Thoracic aorta (tissue), 2 donors: ENCODE data around the gene PRRT3. TPM values are rescaled to one million over a fixed set of nuclear protein-coding genes. Genes with fewer than 3 reads are reported as not detected.

Experiments
- ATAC-seq: fragments of 150-250 bp; one replicate; pipeline ENCODE4 v1.8.0; 2017; ENCODE audit warnings: low read depth; ENCODE audit not compliant: insufficient number of reproducible peaks, low FRiP score
- DNase-seq: peaks from one replicate; pipeline ENCODE4 v3.0.0-alpha.2; 2020; ENCODE audit warnings: low spot score
- H3K27ac ChIP-seq, 2 donors: fragments of 200-600 bp; sonication (generic); 1 replicate in 1 of 2; 2 replicates in 1 of 2; pipeline ENCODE4 v1.5.1; 2016; ENCODE audit warnings: mild to moderate bottlenecking in 2 of 2, moderate library complexity in 2 of 2
- H3K27me3 ChIP-seq: fragments of 200-600 bp; sonication (generic); replicated peaks from 2 replicates; pipeline ENCODE4 v1.6.0; 2016; ENCODE audit warnings: mild to moderate bottlenecking; ENCODE audit not compliant: insufficient read depth
- H3K36me3 ChIP-seq: fragments of 200-600 bp; sonication (generic); one replicate; pipeline ENCODE4 v1.5.1; 2016
- H3K4me1 ChIP-seq, 2 donors: fragments of 200-600 bp; sonication (generic); 1 replicate in 1 of 2; 2 replicates in 1 of 2; pipeline versions ENCODE4 v1.5.1 to v1.6.0; 2016; ENCODE audit warnings: low read depth in 2 of 2, mild to moderate bottlenecking in 1 of 2; ENCODE audit not compliant: control insufficient read depth in 1 of 2
- H3K4me3 ChIP-seq: fragments of 200-600 bp; sonication (generic); 2 replicates; pipeline ENCODE4 v1.5.1; 2016; ENCODE audit warnings: mild to moderate bottlenecking
- H3K9me3 ChIP-seq: fragments of 200-600 bp; sonication (generic); 2 replicates; pipeline ENCODE4 v1.5.1; 2016
- CTCF ChIP-seq: fragments of 200-600 bp; sonication (generic); IDR thresholded peaks from one replicate; pipeline ENCODE4 v1.5.1; 2019; ENCODE audit warnings: antibody characterized with exemption
- total RNA-seq, 2 donors: library from RNA; depleted of rRNA; stranded (reverse); fragments of >200 nt; gene quantifications; one replicate each; pipeline versions ENCODE4 v1.1.0 to v1.2.3, GENCODE V29; 2016

PRRT3 gene
- total RNA-seq, 2 donors from 2014 or later: 3.3 to 5.8 TPM

DNA sequence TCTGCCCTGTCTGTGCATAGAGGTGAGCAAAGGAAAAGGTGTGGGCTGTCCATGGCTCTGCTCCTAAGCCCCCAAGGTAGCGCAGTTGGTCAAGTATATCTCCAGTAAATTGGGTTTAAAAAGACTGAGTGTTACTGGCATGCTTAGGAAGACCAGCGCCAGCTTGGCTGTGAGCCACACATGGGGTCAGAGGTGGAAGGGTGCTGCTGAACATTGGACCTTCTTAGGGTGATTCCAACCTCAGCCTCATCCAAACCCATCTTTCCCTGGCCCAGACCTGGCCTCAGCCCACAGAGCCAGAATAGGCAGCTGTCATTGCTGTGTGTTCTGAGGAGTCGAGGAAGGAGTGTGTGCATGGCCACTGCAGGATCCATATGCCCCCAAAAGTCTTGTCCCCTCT lies 43.9 kb downstream of the PRRT3 start:
- TF ChIP-seq CTCF: no peak
- Histone ChIP-seq H3K36me3 (no peaks in the 10 kb centered on the region), H3K27ac (no peak overlapping the region), H3K4me3 (no peak overlapping the region), H3K27me3 (no peaks in the 10 kb centered on the region), H3K4me1 (peaks cover 0 to 7% of the 10 kb centered on the region in 2 donors), H3K9me3 (no peaks in the 10 kb centered on the region)
- ATAC-seq (no peak), DNase-seq (no peak)

GRCh38 chr3:9906480-9906879 lies 45.7 kb downstream of the PRRT3 start:
- no peaks in the 10 kb centered on the region for H3K9me3 ChIP-seq
- no peak overlapping the region for H3K27ac ChIP-seq
- H3K4me1 ChIP-seq: peaks cover 0 to 21% of the 10 kb centered on the region in 2 donors
- H3K4me3 ChIP-seq: no peak overlapping the region
- H3K27me3 ChIP-seq: no peaks in the 10 kb centered on the region
- no peak for TF ChIP-seq CTCF
- no peak for DNase-seq
- no peak for ATAC-seq
- no peaks in the 10 kb centered on the region for H3K36me3 ChIP-seq

DNA sequence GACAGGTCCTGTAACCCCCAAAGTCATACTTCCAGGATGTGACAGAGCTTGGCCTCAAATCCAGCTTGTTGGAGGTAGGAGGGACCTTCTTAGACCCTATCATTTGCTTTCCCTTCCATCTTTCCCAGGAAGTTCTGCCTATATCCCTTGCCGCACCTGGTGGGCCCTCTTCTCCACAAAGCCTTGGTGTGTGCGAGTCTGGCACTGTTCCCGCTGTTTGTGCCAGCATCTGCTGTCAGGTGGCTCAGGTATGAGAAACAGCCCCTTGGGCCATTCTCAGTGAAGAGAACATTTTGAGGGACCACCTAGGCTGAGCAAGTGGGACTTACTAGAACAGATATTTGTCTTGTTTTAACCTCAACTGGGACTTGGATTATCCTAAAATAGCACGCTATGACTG lies 48.3 kb downstream of the PRRT3 start:
- ATAC-seq (no peak), DNase-seq (no peak)
- Histone ChIP-seq H3K36me3 (no peaks in the 10 kb centered on the region), H3K9me3 (no peaks in the 10 kb centered on the region), H3K4me1 (peaks cover 0 to 21% of the 10 kb centered on the region in 2 donors), H3K27me3 (no peaks in the 10 kb centered on the region), H3K27ac (peak overlapping the region in 1 of 2 donors; percentile 76), H3K4me3 (no peak overlapping the region)
- TF ChIP-seq CTCF: no peak

DNA sequence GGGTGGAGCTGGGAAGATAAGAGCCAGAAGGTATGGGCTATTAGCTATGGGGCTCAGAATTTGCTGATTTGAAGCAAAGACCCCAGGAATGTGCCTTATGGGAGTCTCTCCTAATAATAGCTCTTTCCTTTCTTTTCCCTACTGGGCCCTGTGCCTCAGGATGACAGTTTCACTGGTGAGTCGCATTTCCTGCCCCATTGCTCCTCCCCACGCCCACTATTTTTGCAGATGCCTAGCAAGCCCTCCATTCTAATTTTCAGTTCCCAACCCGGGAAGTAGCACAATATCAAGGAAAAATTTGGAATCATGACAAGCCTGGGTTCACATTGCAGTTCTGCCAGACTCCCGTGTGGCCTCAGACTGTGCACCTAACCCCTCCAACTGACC lies 49.0 kb downstream of the PRRT3 start:
- TF ChIP-seq CTCF: no peak
- Histone ChIP-seq H3K4me1 (peaks cover 2 to 27% of the 10 kb centered on the region in 2 donors), H3K9me3 (no peaks in the 10 kb centered on the region), H3K36me3 (no peaks in the 10 kb centered on the region), H3K27ac (peak overlapping the region; percentile 73 to 76), H3K4me3 (peak overlapping the region; percentile 67), H3K27me3 (no peaks in the 10 kb centered on the region)
- ATAC-seq (no peak), DNase-seq (no peak)

GRCh38 chr3:9902372-9903237 lies 49.6 kb downstream of the PRRT3 start, which contains the start of gene IL17RE:
TSS of gene IL17RE (plus strand) at chr3:9902848. CDS start at chr3:9902933, 85 bp downstream.
- H3K4me3 ChIP-seq: peak within 1 kb of the TSS; percentile 67
- H3K36me3 ChIP-seq: no peaks in the 10 kb centered on the region
- H3K27ac ChIP-seq: peak within 1 kb of the TSS; percentile 73 to 76
- no peak for TF ChIP-seq CTCF
- ATAC-seq (no peak), DNase-seq (no peak)
- H3K4me1 ChIP-seq: peaks cover 5 to 33% of the 10 kb centered on the region in 2 donors
- no peaks in the 10 kb centered on the region for H3K9me3 ChIP-seq
- no peaks in the 10 kb centered on the region for H3K27me3 ChIP-seq
